ENCODE measurements around the gene ALS2CL.

GRCh38 chr3:46642971-46643370 lies 50.5 kb downstream of the ALS2CL start:
- TF ChIP-seq CTCF (IDR thresholded peaks at IDR 0.05) (no peak), POLR2AphosphoS5 (IDR thresholded peaks at IDR 0.05) (no peak)
